K562 (cell line): ENCODE measurements around the gene MFAP3L. TPM values are rescaled to one million over a fixed set of nuclear protein-coding genes. Genes with fewer than 3 reads are reported as not detected.

Experiments
- ADNP ChIP-seq: fragments of 200-800 bp; sonication (Bioruptor generic); IDR thresholded peaks from 2 replicates; pipeline ENCODE4 v1.6.1; 2016; ENCODE audit warnings: missing genetic modification characterization, missing compliant biosample characterization
- E2F8 ChIP-seq: fragments of 450-650 bp; IDR thresholded peaks from 2 replicates; pipeline ENCODE4 v1.7.1; 2018; ENCODE audit warnings: mild to moderate bottlenecking, low read depth; ENCODE audit not compliant: partially characterized antibody
- ESRRB ChIP-seq: fragments of 250-450 bp; sonication (Bioruptor Pico); IDR thresholded peaks from 2 replicates; pipeline ENCODE4 v1.5.0; 2020; ENCODE audit warnings: mild to moderate bottlenecking, moderate library complexity, borderline replicate concordance
- KLF6 ChIP-seq: fragments of 250-450 bp; sonication (Bioruptor Pico); IDR thresholded peaks from 2 replicates; pipeline ENCODE4 v1.4.0; 2020; ENCODE audit warnings: mild to moderate bottlenecking, moderate library complexity, borderline replicate concordance
- MLX ChIP-seq, 2 experiments: fragments of 450-650 bp in 1 of 2; sonication (generic) in 1 of 2; formaldehyde crosslinking; conservative IDR thresholded peaks; 2 replicates each; pipeline versions ENCODE4 v1.4.0 to v1.8.1; 2020 to 2022; ENCODE audit warnings: mild to moderate bottlenecking in 1 of 2, missing genetic modification reagents in 1 of 2
- NR2F6 ChIP-seq: fragments of 450-650 bp; formaldehyde crosslinking; IDR thresholded peaks from 2 replicates; pipeline ENCODE4 v1.4.0; 2020; ENCODE audit warnings: mild to moderate bottlenecking
- PHF20 ChIP-seq: fragments of 450-650 bp; IDR thresholded peaks from 2 replicates; pipeline ENCODE4 v1.6.1; 2018; ENCODE audit not compliant: partially characterized antibody
- RCOR1 ChIP-seq, 2 experiments: IDR thresholded peaks; 2 replicates each; pipeline ENCODE4 v1.6.1; 2012; ENCODE audit warnings: low read depth in 2 of 2, low read length in 2 of 2, borderline replicate concordance in 1 of 2, improper control_type of control experiment in 1 of 2
- RFX7 ChIP-seq: fragments of 250-450 bp; sonication (Bioruptor Pico); IDR thresholded peaks from 2 replicates; pipeline ENCODE4 v1.5.1; 2021; ENCODE audit warnings: mild to moderate bottlenecking
- TRIM28 ChIP-seq: fragments of 450-650 bp; IDR thresholded peaks from 2 replicates; pipeline ENCODE4 v1.6.1; 2017
- ZFPM2 ChIP-seq: fragments of 250-450 bp; sonication (Bioruptor Pico); IDR thresholded peaks from 2 replicates; pipeline ENCODE4 v1.5.1; 2022; ENCODE audit warnings: mild to moderate bottlenecking
- ZNF23 ChIP-seq: fragments of 250-450 bp; sonication (Bioruptor Pico); IDR thresholded peaks from 2 replicates; pipeline ENCODE4 v1.4.0; 2020; ENCODE audit warnings: mild to moderate bottlenecking
- polyA plus RNA-seq, 8 experiments: library from polyadenylated mRNA; depleted of rRNA in 4 of 8; stranded (reverse) in 5 of 8; unstranded in 3 of 8; fragments of >200 nt; fragmentation: Nextera tagmentation in 2 of 8; fragmentation: Illumina TruSeq in 1 of 8; extraction: Ambion mirVana in 2 of 8; extraction: Trizol in 1 of 8; gene quantifications; 2 replicates each; pipeline versions ENCODE4 v1.2.1 to v1.2.3, GENCODE V29; 2011 to 2014; ENCODE audit warnings: inconsistent platforms in 1 of 8, missing spikeins in 1 of 8
- total RNA-seq, 7 experiments: library from RNA; depleted of rRNA in 6 of 7; stranded (reverse); fragments of >200 nt in 6 of 7; fragmentation: Illumina TruSeq in 2 of 7; extraction: Trizol in 2 of 7; gene quantifications; 2 replicates each; pipeline versions ENCODE4 v1.2.1 to v1.2.3, GENCODE V29; 2011 to 2021; ENCODE audit warnings: low replicate concordance in 1 of 7

MFAP3L gene
- total and polyA plus RNA-seq, 9 of the 15 experiments (the other 6 are each of a cell fraction or from before 2014, with no cell fraction given): 0.06 to 0.25 (median 0.20) TPM; not detected in 3

GRCh38 chr4:169988252-169988651 lies 37.9 kb downstream of the MFAP3L start (continued):
- no peak for TF ChIP-seq MLX (CRISPR knock-in tag; conservative IDR thresholded peaks at IDR 0.05)
- TF ChIP-seq ESRRB (CRISPR knock-in tag): no peak
- no peak for TF ChIP-seq KLF6 (CRISPR knock-in tag)
- no peak for TF ChIP-seq ZFPM2
- no peak for TF ChIP-seq E2F8
- TF ChIP-seq RCOR1 (IDR thresholded peaks at IDR 0.05; ENCODE audit: borderline replicate concordance in 1 of 2, low read depth in 2 of 2, low read length in 2 of 2): no peak
- TF ChIP-seq ZNF23 (CRISPR knock-in tag): no peak
- TF ChIP-seq RFX7 (CRISPR knock-in tag): no peak
- no peak for TF ChIP-seq ADNP (tag)
- TF ChIP-seq NR2F6 (CRISPR knock-in tag): no peak
- TF ChIP-seq PHF20: no peak
- no peak for TF ChIP-seq TRIM28
